Stimulated activated CD4-positive, alpha-beta T cell treated with anti-CD3 and anti-CD28 coated beads, Interleukin-2, amount 100 ng/mL, for 24 hours (primary cell): ENCODE measurements around the gene OTUB2.
A peak's percentile ranks its signal among the peaks of the same experiment; 100 is the strongest.

Experiments
- DNase-seq, 2 donors: peaks; one replicate each; pipeline ENCODE4 v3.0.0-alpha.2; 2020

The OTUB2 gene

GRCh38 chr14:94042433-94043091 lies 16.4 kb downstream of the OTUB2 start:
- no peak for DNase-seq

DNA sequence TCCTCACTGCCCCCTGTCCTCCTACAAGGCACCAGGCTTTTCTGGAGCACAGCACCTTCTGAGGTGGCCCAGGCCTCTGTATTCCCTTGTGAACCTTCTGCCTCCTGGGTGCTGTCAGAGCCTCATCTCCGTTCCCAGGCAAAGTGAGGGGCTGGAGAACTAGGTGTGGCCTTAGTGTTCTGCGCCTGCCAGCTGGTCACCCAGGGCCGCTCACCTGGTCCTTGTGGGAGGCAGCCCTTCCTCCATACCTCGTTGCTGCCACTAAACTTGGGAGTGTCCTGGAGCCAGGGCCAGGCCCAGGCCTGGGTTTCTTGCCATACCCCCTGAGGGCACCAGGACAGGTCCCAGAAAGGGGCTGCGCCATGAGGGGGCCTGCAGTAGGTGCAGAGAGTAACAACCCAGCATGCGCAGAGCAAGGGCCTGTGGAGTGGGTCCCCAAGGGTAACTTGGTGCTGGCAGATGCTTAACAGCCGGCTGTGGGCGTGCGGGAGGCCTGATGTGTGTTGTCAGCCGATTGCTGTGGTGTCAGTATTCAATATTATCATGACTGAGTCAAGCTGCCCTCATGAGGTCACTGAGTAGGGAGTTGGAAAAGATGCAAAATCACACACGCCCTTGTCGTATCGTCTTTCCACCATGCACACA lies 17.1 kb downstream of the OTUB2 start:
- no peak for DNase-seq

- no peak for DNase-seq
These were observed 17.8 kb downstream of the OTUB2 start for GRCh38 chr14:94043756-94044475.

DNA sequence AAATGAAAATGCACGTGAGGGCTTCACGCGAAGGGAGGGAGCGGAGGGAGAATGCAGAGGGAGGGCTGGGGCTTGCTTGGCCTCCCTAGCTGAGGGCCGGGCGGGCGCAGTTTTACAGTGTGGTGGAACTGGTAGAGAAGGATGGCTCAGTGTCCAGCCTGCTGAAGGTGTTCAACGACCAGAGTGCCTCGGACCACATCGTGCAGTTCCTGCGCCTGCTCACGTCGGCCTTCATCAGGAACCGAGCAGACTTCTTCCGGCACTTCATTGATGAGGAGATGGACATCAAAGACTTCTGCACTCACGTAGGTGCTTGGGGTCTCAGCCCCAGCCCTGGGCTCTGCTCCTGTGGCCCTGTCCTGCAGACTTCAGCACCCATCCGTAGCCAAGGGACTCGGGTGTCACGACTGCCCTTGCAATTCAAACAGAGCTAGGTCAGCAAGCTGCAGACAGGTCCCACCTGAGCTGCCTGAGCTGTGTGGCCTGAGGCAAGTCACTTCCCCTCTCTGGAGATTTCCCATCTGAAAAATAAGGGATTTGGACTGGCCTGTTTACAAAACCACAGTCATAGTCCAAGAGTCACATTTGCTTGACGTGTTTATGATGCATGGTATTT lies 18.4 kb downstream of the OTUB2 start:
- DNase-seq = no peak

GRCh38 chr14:94045101-94045500 lies 19.0 kb downstream of the OTUB2 start:
- DNase-seq = no peak

DNA sequence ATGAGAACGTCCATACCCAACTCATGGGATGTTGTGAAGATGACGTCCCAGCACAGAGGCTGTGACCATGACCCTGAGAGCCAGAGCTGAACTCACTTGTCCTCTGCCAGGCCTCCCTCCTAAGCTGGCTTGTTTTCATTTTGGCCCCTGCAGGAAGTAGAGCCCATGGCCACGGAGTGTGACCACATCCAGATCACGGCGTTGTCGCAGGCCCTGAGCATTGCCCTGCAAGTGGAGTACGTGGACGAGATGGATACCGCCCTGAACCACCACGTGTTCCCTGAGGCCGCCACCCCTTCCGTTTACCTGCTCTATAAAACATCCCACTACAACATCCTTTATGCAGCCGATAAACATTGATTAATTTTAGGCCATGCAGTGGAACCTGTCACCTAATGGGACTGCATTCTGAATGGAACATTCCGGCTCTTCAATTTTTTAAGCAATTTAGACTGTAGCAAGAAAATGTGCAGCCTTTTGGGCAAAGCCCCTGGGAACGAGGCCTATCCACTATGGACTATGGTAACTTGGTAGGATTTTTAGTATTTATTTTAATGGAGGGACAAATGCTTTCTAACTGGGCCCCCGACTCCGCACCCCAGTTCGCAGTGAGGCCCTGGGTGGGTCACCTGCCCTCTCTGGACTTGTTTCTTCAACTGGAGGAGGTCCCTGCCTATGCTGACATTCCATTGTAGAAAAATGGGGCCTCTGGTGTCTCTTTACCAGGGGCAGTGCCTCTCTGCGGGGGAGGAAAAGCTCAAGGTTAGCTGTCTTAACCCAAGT lies 19.6 kb downstream of the OTUB2 start:
- DNase-seq = no peak

- no peak for DNase-seq
These were observed 20.6 kb downstream of the OTUB2 start for GRCh38 chr14:94046696-94047250.

DNA sequence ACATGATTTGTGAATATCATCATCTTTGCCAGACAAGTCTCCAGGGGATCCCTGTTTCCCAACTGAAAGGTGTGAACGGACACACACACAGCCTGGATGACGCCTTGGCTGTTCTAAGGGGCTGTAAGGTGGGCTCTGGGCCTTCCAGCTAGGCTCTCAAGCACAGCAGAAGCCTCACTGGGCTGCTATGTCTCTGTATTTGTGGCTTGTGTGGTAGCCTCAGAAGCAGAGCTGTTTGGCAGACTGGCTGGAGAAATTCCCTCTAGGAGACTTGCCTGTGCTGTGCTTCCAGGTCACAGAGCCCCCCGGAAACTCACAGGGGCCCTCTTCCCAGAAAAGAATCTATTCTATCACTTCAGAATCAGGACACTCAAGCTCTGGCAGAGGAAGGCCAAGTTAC lies 21.4 kb downstream of the OTUB2 start:
- DNase-seq = no peak

DNA sequence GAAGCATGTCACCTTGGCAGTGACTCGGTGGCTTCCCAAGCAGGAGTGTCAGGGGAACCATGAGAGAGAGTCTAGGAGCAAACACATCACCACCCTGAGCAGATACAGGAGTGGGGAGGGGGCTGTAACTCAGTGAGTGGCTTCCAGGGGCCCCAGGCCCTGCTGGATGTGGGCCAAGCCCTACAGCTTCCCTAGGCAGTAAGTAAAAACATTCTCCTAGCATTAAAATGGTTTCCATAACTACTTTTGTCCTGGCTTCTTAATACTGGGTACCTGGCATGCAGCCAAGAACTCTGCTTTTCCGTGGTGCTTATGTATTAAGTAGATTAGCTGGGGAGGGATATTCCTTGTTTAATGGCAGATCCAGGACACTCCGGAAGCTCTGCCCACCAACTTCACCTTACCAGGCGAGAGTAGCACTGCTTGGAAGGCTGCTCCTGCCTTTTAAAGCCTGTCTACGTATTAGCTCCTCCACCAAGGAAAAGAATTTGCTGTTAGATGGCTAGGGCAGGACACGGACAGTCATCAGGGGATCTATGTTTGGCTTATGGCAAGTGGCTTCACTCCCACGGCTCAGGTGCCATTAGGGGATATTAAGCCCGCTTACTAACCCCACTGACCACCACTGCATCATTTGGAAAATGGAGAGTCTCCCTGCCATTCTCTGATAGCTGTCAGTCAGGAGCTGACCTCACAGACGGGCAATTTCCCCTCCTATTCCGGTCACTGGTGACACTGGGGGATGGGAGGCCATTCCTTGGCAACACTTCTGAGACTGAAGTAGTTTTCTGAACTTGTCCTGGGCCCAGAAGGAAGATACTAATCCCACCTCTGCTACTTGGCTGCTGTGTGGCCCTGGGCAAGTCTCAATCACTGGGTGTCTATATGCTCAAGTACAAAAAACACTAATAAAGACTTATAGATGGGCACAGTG lies 22.8 kb downstream of the OTUB2 start:
- peak in 1 of 2 donors; percentile 8 for DNase-seq

GRCh38 chr14:94049625-94050023 lies 23.5 kb downstream of the OTUB2 start:
- DNase-seq = no peak

DNA sequence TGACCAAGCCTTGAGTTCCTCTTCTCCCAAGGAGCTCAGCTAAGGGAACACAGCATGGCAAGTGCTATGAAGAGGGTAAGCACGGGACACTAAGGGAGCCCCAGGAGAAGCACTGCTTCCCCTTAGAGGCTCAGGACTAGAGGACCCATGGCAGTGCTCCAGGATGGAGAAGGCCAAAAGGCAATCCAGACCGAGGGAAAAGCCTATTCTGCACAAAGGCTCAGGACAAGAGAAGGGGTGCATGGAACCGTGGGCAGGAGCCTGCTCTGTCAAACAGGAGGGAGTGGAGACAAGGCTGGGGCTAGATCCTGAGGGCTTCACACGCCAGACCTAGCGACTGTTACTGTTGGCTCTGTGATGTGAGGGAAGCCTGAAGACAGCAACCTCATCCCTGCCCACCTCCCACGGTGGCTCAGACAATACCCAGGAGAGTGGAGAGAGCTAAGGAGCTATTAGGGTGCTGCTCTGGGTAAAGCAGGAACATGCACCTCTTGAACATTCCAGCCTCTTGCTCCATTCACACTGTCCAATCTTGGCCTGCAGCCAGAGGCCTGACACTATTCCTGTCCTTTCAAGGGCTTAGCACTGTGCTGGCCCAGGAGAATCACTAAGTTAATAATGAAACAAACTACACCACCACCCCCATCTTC lies 24.2 kb downstream of the OTUB2 start:
- DNase-seq = no peak

GRCh38 chr14:94051115-94051514 lies 25.0 kb downstream of the OTUB2 start:
- DNase-seq = no peak

DNA sequence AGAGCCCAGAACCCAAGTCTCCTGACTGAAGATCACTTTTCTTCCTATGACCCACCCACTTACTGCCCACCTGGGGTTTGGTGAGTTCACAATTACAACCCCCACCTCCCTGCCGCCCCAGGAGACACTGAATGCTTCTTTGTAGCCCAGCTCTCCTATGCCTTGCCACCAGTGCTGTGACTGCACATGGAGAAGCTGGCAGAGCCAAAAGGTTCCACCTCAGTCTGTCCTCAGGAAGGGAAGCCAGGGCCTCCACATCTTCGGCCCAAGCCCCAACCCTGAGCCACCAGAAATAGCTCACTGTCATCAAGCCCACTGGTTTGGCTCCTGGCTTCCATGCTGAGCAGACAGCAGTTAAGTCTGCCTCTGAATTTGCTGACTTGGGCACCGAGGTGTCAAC lies 25.6 kb downstream of the OTUB2 start:
- no peak for DNase-seq

- no peak for DNase-seq
These were observed 26.1 kb downstream of the OTUB2 start for GRCh38 chr14:94052199-94052598.

DNA sequence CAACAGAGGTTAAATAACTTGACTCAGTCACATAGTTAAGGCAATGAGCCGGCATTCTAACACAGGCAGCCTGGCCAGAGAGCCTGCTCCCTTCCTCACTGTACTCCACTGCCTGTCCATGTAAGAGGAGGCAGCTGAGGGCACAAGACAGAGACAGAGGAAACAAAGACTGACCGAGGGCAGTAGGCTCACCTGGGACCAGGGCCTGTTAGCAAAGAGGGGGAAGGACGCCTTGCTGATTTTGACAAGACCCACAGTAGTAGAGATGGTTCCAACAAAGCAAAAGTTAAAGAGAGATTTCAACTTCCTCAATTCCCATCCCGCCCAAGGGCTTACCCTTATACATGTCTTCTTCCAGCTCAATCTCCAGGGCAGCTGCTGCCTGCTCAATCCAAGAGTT lies 26.5 kb downstream of the OTUB2 start:
- no peak for DNase-seq

DNA sequence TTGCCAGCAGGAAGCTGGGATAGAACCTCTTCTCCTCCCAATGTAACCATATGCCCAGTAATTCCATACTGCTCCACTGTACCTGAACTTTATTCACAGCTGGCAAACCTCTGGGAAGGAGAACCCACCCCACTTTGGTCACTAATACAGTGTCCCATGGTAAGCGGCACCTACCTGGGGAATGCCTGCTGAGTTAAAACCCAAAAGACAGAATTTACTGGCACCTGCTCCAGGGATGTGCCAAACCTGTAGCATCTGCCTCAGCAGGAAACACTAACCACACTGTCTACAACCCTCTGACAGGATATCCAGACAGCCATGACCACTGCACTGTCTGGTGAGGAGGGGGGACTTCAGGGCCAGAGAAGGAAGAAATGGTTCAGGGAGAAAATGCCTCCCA lies 28.3 kb downstream of the OTUB2 start:
- DNase-seq = no peak

DNA sequence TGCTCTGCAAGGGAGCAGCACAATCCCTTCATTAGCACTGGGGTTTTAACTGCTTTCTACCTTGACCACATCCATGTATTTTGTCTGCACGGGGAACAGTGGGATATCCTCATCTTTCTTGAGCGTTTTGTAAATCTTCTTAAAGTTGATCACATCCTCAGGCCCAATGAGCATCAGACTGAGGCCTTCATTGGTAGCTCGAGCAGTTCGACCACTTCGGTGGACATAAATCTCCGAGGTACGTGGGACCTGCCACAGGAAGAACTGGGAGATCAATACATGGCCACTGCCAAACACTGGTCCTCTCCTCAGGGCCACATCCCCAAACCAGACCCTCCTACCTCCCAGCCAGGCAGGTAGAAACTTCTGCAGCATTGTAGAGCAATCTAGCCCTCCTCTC lies 28.8 kb downstream of the OTUB2 start:
- DNase-seq = no peak

DNA sequence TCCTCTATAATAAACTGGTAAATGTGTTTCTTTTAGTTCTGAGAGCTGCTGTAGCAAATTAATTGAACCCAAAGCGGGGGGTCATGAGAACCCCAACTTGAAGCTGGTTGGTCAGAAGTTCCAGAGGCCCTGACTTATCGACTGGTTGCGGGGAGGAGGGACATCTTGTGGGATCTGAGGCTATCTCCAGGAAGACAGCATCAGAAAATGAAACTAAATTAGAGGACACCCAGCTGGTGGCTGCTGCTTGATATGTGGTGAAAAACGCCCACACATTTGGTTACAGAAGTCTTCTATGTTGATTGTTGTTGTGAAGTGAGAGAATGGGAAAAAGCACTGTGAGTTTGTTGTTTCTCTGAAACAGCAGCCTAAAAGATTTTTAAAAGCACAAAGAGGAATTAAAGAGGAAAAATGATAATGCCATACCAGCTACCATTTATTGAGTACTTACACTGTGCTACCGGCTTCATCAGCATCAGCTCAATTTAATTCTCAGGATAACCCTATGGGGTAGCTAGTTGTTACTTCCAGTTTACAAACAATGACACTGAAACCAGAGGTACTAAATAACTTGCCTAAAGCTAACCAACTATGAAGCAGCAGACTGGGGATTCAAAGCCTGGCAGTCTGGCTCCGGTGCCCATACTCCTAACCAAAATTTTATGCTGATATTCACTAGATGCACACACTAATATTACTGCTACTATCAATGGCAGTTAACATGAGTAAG lies 30.6 kb downstream of the OTUB2 start:
- peak in 1 of 2 donors; percentile 21 for DNase-seq

GRCh38 chr14:94058128-94058673 lies 32.1 kb downstream of the OTUB2 start:
- no peak for DNase-seq

GRCh38 chr14:94058674-94059138 lies 32.6 kb downstream of the OTUB2 start:
- no peak for DNase-seq
